Endothelial cell (in vitro differentiated cells): ENCODE measurements around the gene NLRP5. TPM values are rescaled to one million over a fixed set of nuclear protein-coding genes. Genes with fewer than 3 reads are reported as not detected.

ENCODE experiments used
- DNase-seq: peaks from one replicate; pipeline ENCODE4 v3.0.0; 2021; ENCODE audit warnings: low spot score
- H3K27ac Mint-ChIP-seq: one replicate; pipeline ENCODE4 v1.8.0; 2021; ENCODE audit warnings: mixed read lengths, inconsistent platforms; ENCODE audit not compliant: unreplicated experiment
- H3K27me3 Mint-ChIP-seq: one replicate; pipeline ENCODE4 v1.8.0; 2021; ENCODE audit warnings: mild to moderate bottlenecking, moderate library complexity, mixed read lengths, inconsistent platforms; ENCODE audit not compliant: unreplicated experiment
- H3K36me3 Mint-ChIP-seq: one replicate; pipeline ENCODE4 v1.8.0; 2021; ENCODE audit warnings: mild to moderate bottlenecking, low read depth, mixed read lengths, inconsistent platforms; ENCODE audit not compliant: unreplicated experiment
- H3K4me1 Mint-ChIP-seq: one replicate; pipeline ENCODE4 v1.8.0; 2021; ENCODE audit warnings: mild to moderate bottlenecking, mixed read lengths, inconsistent platforms; ENCODE audit not compliant: unreplicated experiment
- H3K4me3 Mint-ChIP-seq: one replicate; pipeline ENCODE4 v1.8.0; 2021; ENCODE audit warnings: mild to moderate bottlenecking, mixed read lengths, inconsistent platforms; ENCODE audit not compliant: unreplicated experiment
- H3K9me3 Mint-ChIP-seq: one replicate; pipeline ENCODE4 v1.8.0; 2021; ENCODE audit warnings: mixed read lengths, inconsistent platforms; ENCODE audit not compliant: unreplicated experiment
- CTCF ChIP-seq: fragments of 200-600 bp; sonication (generic); IDR thresholded peaks from one replicate; pipeline ENCODE4 v1.5.0; 2021; ENCODE audit warnings: antibody characterized with exemption; ENCODE audit not compliant: unreplicated experiment
- total RNA-seq: library from RNA; stranded (reverse); fragmentation: NEBNext Ultra II Directional; extraction: Animal tissue kit (Norgen Biotek cat#: 25700); gene quantifications from one replicate; pipeline ENCODE4 v1.2.1, GENCODE V29; 2021; ENCODE audit not compliant: unreplicated experiment

NLRP5 gene
- total RNA-seq, 1 donor from 2014 or later: not detected

GRCh38 chr19:56098731-56099568 lies 112.4 kb downstream of the NLRP5 start:
- Mint-ChIP-seq H3K4me3 (no peak overlapping the region), H3K9me3 (no peaks in the 10 kb centered on the region), H3K4me1 (peaks cover 3% of the 10 kb centered on the region), H3K27me3 (peaks cover 15% of the 10 kb centered on the region), H3K36me3 (peaks cover 23% of the 10 kb centered on the region), H3K27ac (no peak overlapping the region)
- no peak for TF ChIP-seq CTCF
- no peak for DNase-seq

GRCh38 chr19:56099638-56100539 lies 113.3 kb downstream of the NLRP5 start:
- H3K4me3 Mint-ChIP-seq: no peak overlapping the region
- no peak for DNase-seq
- peaks cover 5% of the 10 kb centered on the region for H3K4me1 Mint-ChIP-seq
- H3K9me3 Mint-ChIP-seq: no peaks in the 10 kb centered on the region
- peaks cover 21% of the 10 kb centered on the region for H3K36me3 Mint-ChIP-seq
- TF ChIP-seq CTCF: no peak
- H3K27ac Mint-ChIP-seq: no peak overlapping the region
- peaks cover 19% of the 10 kb centered on the region for H3K27me3 Mint-ChIP-seq

GRCh38 chr19:56101095-56101494 lies 114.5 kb downstream of the NLRP5 start:
- peaks cover 19% of the 10 kb centered on the region for H3K27me3 Mint-ChIP-seq
- peaks cover 20% of the 10 kb centered on the region for H3K36me3 Mint-ChIP-seq
- TF ChIP-seq CTCF: no peak
- no peaks in the 10 kb centered on the region for H3K9me3 Mint-ChIP-seq
- H3K4me1 Mint-ChIP-seq: peaks cover 10% of the 10 kb centered on the region
- H3K27ac Mint-ChIP-seq: no peak overlapping the region
- no peak overlapping the region for H3K4me3 Mint-ChIP-seq
- no peak for DNase-seq

GRCh38 chr19:56101746-56102535 lies 115.4 kb downstream of the NLRP5 start:
- Mint-ChIP-seq H3K9me3 (no peaks in the 10 kb centered on the region), H3K4me1 (peaks cover 14% of the 10 kb centered on the region), H3K36me3 (peaks cover 22% of the 10 kb centered on the region), H3K27ac (no peak overlapping the region), H3K27me3 (peaks cover 21% of the 10 kb centered on the region), H3K4me3 (no peak overlapping the region)
- no peak for DNase-seq
- TF ChIP-seq CTCF: no peak
